ENCODE results near the gene RABL2B.

Gene RABL2B

DNA sequence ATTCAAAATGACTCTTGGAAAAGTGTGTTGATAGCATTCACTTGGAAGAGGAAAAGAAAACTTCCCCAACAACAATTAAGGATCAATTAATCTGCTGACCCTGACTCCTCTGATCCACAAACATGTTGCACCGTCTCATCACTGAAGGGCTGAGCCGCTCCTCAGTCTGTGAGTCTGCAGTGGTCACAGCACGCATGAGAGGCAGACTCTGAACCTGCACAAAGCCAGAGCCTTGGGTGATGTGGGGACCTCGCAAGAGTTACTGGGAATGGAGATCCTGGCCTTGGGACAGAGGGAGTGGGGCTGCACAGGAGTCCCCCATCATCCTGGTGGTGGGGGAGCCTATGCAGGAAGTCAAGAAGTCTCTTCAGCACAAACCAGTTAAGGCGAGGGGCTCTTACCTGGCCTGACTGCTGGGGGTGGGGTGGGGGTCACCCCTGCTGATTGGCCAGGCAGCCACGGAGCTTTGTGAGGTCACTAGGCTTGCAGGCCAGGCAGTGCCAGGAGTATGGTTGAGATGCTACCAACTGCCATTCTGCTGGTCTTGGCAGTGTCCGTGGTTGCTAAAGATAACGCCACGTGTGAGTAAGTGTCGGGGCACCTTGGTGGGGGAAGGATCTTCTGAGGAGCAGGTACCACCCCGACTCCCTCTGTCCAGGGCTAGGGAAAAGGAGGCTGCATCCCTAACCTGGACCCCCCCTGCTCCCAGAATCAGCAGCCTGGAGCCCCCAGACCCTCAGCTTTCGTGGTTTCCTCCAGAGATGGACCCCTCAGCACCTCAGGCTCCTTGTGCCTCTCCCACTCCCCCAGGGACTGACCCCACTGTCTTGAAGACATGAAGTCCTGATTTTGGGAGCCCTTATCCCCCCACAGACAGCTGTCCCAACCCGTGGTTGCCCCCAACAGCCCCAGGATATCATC is 45.4 kb downstream of the RABL2B start, which contains the start of gene ACR:
Gene ACR (plus strand): TSS at position 477 of the 921 bp plus-strand sequence. CDS start 32 bp downstream, at position 509.
- DNase-seq: no peak

DNA sequence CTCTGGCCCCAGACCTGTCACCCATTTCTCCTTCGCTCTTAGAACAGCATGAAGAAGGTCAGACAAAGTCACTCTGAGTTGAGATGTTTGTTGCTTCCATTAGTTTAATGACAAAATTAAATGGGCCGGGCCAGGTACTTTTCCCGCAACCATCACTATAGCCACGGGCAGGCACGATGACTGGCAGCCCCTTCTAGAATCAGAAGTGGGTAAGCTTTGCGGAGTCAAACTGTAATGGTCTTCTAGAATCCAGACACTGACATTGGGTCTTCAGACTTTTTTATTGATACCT is 47.8 kb downstream of the RABL2B start:
- DNase-seq: no peak

DNA sequence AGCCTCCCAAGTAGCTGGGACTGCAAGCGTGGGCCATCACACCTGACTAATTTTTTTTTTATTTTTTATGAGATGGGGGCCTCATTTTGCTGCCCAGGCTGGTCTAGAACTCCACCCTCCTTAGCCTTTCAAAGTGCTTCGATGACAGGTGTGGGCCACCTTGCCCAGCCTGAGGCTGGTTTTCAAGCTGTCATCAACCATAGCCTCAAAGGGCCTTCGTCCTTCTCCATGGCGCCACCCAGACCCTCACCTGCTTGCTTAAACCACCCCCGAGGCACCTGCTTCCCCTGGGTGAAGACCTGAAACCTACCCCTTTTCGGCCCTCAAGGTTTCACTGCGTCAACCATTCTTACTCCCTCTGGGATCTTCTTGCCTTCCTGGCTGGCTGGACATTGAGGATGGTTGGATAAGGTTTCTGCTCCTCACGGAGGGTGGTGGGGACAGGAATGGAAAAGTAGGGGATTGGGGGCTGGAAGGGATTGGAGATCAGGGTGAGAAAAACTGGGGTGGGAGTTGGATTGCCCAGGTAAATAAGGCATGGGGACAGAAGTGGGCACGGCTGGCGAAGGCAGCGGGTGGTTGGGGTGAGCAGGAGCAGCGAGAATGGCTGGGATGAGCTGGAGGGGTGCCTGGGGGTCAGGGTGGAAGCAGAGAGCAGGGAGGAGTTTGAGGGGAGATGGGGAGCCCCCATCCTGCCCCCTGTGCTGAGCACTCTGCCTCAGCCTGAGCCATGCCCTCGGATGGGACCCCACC is 48.3 kb downstream of the RABL2B start:
- DNase-seq: no peak

- no peak for DNase-seq
Observed at GRCh38 chr22:50734343-50734771, 49.1 kb downstream of the RABL2B start.

- DNase-seq: no peak
Observed at GRCh38 chr22:50733521-50734342, 49.7 kb downstream of the RABL2B start.

GRCh38 chr22:50732681-50733080 is 50.8 kb downstream of the RABL2B start:
- no peak for DNase-seq

DNA sequence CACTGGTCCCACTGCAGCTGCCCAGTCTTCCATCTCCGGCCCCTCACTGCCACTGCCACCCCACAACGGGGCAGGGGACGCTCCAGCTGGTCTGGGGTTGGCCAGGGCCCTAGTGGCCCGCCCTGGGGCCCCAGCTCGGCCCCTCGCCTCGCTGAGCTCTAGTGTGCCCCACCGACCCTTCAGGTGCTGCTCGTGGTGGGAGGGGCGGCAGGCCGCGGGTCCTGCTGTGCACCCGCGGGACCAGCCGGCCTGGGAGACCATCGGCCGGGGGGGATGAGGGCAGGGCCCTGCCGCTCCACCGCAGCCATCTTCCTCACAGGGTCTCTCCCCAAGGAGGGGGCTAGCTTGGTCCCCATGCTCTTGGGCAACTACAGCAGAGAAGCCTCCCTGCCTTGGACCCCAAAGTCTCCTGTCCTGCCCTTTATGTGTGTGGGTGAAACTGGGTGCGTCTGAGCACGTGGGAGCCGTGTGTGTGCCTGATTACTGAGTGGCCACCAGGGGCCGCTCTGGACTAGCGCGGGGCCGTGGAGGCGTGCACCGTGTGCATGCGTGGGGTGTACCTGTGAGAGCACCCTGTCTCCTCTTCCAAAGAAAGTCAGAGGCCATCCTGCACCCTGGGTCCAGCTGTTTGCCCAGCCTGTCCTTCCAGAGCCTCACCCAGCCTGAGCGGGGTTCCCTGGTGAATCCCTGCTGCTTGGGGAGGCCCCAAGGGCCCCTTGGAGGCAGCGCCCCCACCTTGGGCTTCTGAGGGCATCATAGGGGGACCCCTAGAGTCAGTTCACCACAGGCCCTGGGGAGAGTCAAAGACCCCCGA is 51.4 kb downstream of the RABL2B start:
- no peak for DNase-seq

DNA sequence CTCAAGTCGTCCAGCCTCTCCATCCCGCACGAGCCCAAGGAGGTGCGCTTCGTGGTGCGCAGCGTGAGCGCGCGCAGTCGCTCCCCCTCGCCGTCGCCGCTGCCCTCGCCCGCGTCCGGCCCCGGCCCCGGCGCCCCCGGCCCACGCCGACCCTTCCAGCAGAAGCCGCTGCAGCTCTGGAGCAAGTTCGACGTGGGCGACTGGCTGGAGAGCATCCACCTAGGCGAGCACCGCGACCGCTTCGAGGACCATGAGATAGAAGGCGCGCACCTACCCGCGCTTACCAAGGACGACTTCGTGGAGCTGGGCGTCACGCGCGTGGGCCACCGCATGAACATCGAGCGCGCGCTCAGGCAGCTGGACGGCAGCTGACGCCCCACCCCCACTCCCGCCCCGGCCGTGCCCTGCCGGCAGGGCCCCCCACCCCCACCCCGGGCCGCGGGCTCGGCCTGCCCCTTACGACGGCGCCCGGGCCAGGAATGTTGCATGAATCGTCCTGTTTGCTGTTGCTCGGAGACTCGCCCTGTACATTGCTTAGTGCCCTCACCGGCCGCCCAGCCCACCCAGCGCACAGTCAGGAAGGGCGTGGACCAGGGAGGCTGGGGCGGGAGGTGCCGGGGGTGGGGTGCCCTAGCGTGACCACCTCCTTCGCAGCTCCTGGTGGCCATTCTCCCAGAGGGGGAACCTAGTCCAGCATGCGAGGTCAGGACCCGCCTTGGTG is 52.3 kb downstream of the RABL2B start:
- DNase-seq: no peak

GRCh38 chr22:50730013-50730891 is 53.2 kb downstream of the RABL2B start:
- no peak for DNase-seq

GRCh38 chr22:50729391-50730012 is 53.9 kb downstream of the RABL2B start:
- no peak for DNase-seq

DNA sequence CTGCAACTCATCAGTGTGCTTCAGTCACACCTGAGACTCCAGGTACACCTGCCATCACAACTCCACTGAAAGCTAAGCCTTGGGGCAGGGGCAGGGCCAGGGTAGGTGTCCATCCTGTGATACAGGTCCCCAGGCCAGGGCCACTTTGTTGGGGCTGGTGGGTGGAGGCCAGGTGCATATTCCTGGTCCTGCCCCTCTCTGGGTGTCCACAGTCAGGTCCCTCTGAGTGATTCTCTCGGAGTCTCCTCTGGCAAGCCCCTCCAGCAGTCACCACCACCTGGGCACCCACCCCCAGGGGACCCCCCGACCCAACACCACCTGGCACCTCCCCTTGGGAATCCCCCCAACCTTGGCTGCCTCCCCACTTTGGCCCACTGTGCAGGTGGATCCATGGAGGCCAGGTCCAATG is 54.9 kb downstream of the RABL2B start:
- DNase-seq: no peak

DNA sequence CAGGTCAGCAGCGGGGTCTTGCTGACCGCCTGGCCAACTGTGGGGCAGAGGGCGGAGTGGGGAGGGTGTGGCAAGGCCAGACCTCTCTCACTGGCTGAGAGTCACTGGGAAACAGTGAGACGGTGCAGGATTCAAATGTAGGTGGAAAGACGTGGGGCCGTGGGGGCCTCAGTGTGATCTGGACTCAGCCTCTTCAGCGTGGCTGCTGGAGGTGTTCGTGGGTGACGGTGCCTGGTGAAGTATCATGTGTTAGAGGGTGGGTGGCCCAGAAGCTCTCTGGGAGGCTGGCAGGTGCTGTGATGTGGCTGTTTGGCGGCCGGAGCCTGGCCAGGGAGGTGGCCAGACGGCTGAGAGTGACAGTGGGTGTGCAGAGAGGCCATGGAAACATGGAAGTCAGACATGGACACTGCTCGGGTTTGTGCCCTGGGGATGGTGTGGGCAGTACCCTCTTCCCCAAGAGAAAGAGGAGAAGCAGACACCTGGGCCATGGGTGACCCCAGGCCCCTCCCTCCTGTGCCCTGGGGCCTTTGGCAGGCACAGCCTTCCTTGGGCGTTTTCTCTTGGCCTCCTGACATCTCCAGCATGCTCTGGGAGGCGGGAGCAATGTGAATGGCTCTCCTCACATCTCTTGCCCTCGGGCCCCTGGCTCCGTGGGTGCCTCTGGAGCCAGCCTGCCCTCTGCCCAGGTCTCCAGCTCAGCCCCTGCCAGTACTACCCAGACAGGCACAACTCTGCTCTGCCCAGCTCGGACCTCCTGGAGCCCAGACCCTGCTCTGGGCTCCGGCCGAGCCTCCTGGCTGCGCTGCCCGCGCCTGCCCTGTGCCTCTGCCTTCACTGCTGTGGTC is 55.5 kb downstream of the RABL2B start:
- no peak for DNase-seq

GRCh38 chr22:50726643-50727340 is 56.6 kb downstream of the RABL2B start:
- DNase-seq: no peak

DNA sequence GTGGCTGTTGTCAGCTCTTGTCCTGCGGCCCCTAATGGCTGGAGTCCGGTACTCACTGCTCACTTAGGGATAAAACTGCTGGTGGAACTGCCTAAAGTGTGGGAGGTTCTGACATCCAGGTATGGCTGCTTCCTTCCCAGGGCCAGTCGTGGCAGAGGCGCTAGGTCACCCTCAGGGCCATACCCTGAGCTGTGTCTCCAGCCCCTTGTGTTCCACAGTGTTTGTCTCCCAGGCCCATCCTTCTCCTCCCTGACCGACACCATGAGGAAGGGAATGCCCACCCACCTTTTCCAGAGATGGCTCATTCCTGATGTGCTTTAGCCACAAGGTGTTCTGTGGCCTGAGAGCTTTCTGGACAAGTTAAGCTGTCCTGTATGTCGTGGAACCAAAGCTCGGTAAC is 57.8 kb downstream of the RABL2B start:
- no peak for DNase-seq

DNA sequence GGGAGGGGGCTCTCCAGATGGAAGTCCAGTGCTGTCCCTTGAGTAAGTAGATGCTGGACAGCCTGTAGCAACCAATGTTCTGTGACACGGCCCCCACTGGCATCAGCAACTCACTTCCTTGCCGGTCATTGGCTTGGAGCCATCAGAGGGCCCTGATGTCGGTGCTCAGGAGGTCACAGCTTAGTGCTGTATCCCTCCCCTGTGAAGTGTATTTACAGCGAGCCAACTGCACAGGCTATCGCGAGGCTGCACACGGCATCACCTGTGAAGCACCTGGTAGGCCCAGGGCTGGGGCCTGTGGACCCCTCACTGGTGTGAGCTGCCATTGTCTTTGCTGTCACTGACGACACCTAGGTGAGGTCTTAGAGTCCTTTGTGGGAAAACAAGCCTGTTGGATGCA is 58.8 kb downstream of the RABL2B start:
- no peak for DNase-seq

DNA sequence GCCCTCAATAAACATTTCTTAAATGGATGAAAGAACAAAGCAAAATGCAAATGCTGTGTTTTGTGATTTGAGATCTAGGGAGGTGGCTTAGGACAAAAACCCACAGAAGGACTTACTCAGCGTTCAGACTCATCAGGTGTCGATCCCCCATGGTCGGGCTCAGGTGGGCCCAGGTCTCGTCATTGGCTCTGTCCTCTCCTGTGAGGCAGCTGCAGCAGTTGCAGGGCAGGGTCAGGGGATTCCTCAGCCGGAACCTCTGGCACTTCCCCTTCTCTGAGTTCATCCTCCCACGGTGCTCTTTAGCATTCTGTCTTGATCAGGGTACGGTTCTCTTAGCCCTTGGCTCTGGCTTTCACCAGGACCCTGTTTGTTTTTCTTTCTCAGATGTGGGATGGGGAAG is 59.4 kb downstream of the RABL2B start:
- DNase-seq: no peak

DNA sequence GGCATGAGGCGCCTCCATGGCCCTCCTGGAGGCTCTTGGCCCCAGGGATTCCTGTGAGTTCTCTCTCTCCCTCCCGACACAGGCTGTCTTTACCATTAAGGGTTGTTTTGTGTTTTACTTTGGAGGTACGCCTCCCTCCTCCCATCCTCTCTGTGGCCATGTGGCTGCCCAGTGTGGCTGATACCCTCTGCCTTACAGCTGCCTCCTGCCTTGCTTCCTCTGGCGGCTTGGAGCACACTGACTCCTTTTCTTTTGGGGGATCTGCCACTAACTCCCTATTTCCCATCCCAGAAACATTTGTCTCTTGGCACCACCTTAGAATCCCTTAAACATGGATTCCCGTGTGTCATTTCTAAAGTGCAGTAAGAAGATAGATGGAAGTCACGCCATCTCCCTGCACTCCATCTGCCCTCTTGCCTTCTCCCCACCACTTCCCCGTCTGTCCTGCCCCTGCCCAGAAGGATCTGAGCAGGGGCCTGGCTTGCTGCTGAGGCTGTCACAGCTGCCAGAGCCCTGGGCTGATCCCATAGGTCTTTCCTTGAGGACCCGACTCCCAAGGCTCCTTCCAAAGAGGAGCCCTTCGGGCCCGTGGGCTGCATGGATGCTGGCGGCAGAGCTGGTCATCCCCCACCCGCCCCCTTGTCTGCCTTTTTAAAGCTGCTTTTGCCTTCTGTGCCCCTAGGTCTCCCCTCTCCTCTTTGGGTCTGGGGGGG is 60.6 kb downstream of the RABL2B start:
- DNase-seq: no peak

All from GDM1 (cell line).